ENCODE results near the gene ESCO1. TPM values are rescaled to one million over a fixed set of nuclear protein-coding genes. Genes with fewer than 3 reads are reported as not detected.

ESCO1 gene
- total and polyA plus RNA-seq, 2 of the 13 experiments (the other 11 are each of a cell fraction or from before 2014, with no cell fraction given): 6.3 to 19.4 TPM

DNA sequence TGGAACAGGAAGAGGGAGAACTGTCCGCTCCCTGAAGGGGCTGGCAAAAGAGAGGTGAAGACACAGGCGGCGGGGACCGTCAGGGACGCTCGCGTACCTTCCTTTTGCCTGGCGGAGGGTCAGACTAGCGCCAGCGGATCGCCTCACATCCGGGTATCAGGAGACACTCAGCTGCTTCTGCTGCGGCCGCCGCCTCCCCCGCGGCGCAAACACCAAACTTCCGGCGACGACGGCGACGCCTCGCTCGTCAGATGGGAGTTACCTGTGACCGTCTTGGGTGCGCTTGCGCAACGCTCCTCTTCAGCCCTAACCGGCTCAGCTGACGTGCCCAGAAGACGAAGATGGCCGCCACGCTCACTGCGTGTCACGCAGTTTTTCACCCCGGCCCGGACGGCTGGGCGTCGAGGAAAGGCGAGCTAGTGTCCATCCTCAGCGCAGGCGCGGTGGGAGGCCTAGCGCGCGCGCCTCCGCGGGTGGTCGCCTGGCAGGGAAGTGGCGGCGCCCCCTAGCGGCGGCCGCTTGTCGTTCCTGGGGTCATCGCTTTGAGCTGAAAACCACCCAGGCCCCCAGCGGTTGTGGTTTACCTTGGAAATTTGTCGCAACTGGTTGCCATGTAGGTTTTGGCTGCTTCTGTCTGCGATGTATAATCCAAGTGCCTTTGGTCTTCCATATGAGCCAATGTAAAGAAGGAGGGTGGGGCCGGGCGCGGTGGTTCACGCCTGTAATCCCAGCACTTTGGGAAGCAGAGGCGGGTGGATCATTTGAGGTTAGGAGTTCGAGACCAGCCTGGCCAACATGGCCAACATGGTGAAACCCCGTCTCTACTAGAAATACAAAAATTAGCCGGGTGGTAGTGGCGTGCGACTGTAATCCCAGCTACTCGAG, at the start of gene ESCO1 (continued):
- TF ChIP-seq, protein P1, sequence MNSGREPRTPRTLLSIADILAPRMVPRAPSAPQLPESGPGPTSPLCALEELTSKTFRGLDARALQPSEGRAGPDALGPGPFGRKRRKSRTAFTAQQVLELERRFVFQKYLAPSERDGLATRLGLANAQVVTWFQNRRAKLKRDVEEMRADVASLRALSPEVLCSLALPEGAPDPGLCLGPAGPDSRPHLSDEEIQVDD (CRISPR knock-in tag; IDR thresholded peaks at IDR 0.05; ENCODE audit: borderline replicate concordance): no peak
- TF ChIP-seq, protein P2, sequence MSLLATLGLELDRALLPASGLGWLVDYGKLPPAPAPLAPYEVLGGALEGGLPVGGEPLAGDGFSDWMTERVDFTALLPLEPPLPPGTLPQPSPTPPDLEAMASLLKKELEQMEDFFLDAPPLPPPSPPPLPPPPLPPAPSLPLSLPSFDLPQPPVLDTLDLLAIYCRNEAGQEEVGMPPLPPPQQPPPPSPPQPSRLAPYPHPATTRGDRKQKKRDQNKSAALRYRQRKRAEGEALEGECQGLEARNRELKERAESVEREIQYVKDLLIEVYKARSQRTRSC (CRISPR knock-in tag; IDR thresholded peaks at IDR 0.05; ENCODE audit: low read depth): no peak
- TF ChIP-seq ZNF264 (CRISPR knock-in tag; IDR thresholded peaks at IDR 0.05) (peak; percentile 91), ZNF775 (CRISPR knock-in tag; IDR thresholded peaks at IDR 0.05; ENCODE audit: borderline replicate concordance) (peak; percentile 38), ETV6 (CRISPR knock-in tag; conservative IDR thresholded peaks at IDR 0.05) (peak; percentile 44; the same call in 1 of the 2 replicates), ZBTB1 (CRISPR knock-in tag; IDR thresholded peaks at IDR 0.05; ENCODE audit: borderline replicate concordance) (no peak), TOPORS (CRISPR knock-in tag; IDR thresholded peaks at IDR 0.05) (peak; percentile 88; the same call in 1 of the 2 replicates), CEBPG (CRISPR knock-in tag; IDR thresholded peaks at IDR 0.05) (peak; percentile 99), ZNF282 (IDR thresholded peaks at IDR 0.05; ENCODE audit: partially characterized antibody) (no peak), PHB2 (IDR thresholded peaks at IDR 0.05; ENCODE audit: partially characterized antibody) (no peak), CBFB (CRISPR knock-in tag; IDR thresholded peaks at IDR 0.05) (peak; percentile 93), ZNF234 (CRISPR knock-in tag; conservative IDR thresholded peaks at IDR 0.05) (no peak; the same call in 1 of the 2 replicates), ZNF34 (CRISPR knock-in tag; IDR thresholded peaks at IDR 0.05; ENCODE audit: borderline replicate concordance) (no peak; the same call in 1 of the 2 replicates), SP1 (IDR thresholded peaks at IDR 0.05) (no peak), SP1 (CRISPR knock-in tag; IDR thresholded peaks at IDR 0.05) (no peak; the same call in 1 of the 2 replicates), HMGXB4 (CRISPR knock-in tag; IDR thresholded peaks at IDR 0.05; ENCODE audit: borderline replicate concordance in 1 of 2, low read depth in 1 of 2) (peak; percentile 95 to 97), TCF12 (IDR thresholded peaks at IDR 0.05) (no peak), TCF12 (CRISPR knock-in tag; IDR thresholded peaks at IDR 0.05) (peak; percentile 83; the same call in 1 of the 2 replicates), ZNF460 (CRISPR knock-in tag; IDR thresholded peaks at IDR 0.05; ENCODE audit: borderline replicate concordance) (no peak; the same call in 1 of the 2 replicates), ZBTB49 (CRISPR knock-in tag; IDR thresholded peaks at IDR 0.05; ENCODE audit: borderline replicate concordance) (no peak)
- TF ChIP-seq, protein P3, sequence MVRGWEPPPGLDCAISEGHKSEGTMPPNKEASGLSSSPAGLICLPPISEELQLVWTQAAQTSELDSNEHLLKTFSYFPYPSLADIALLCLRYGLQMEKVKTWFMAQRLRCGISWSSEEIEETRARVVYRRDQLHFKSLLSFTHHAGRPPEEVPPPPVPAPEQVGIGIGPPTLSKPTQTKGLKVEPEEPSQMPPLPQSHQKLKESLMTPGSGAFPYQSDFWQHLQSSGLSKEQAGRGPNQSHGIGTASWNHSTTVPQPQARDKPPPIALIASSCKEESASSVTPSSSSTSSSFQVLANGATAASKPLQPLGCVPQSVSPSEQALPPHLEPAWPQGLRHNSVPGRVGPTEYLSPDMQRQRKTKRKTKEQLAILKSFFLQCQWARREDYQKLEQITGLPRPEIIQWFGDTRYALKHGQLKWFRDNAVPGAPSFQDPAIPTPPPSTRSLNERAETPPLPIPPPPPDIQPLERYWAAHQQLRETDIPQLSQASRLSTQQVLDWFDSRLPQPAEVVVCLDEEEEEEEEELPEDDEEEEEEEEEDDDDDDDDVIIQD (CRISPR knock-in tag; IDR thresholded peaks at IDR 0.05; ENCODE audit: low read depth): peak; percentile 83
